Gastrocnemius medialis (tissue), 4 donors: Measurements from ENCODE around the gene ADRB2. TPM values are rescaled to one million over a fixed set of nuclear protein-coding genes. Genes with fewer than 3 reads are reported as not detected.
A peak's percentile ranks its signal among the peaks of the same experiment; 100 is the strongest.

Source experiments
- ATAC-seq, 2 donors: fragments of 150-250 bp; one replicate each; pipeline ENCODE4 v1.9.1; 2016
- DNase-seq, 2 donors: peaks; one replicate each; pipeline ENCODE4 v3.0.0-alpha.2; 2019
- H3K27ac ChIP-seq, 4 donors: fragments of 200-600 bp; sonication (generic); 1 replicate in 1 of 4; 2 replicates in 3 of 4; pipeline ENCODE4 v1.5.1; 2016 to 2018; ENCODE audit warnings: mild to moderate bottlenecking in 2 of 4, moderate library complexity in 1 of 4
- H3K27me3 ChIP-seq, 3 donors: fragments of 200-600 bp; sonication (generic) in 2 of 3; 1 replicate in 1 of 3; 2 replicates in 2 of 3; pipeline versions ENCODE4 v1.5.1 to v1.6.0; 2016 to 2019; ENCODE audit warnings: mild to moderate bottlenecking in 1 of 3, moderate library complexity in 1 of 3
- H3K36me3 ChIP-seq, 2 donors: fragments of 200-600 bp; sonication (generic) in 1 of 2; one replicate each; pipeline ENCODE4 v1.5.1; 2017 to 2018
- H3K4me1 ChIP-seq, 2 donors: fragments of 200-600 bp; sonication (generic) in 1 of 2; one replicate each; pipeline ENCODE4 v1.5.1; 2016 to 2017; ENCODE audit warnings: mild to moderate bottlenecking in 2 of 2
- H3K4me3 ChIP-seq, 4 donors: fragments of 200-600 bp; sonication (generic) in 3 of 4; 1 replicate in 1 of 4; 2 replicates in 3 of 4; pipeline ENCODE4 v1.5.1; 2016 to 2019; ENCODE audit warnings: mild to moderate bottlenecking in 2 of 4
- H3K9me3 ChIP-seq, 3 donors: fragments of 200-600 bp; sonication (generic) in 2 of 3; 1 replicate in 1 of 3; 2 replicates in 2 of 3; pipeline ENCODE4 v1.5.1; 2016 to 2019
- CTCF ChIP-seq, 5 experiments: fragments of 450-650 bp in 3 of 5; fragments of 200-600 bp in 2 of 5; sonication (generic) in 2 of 5; IDR thresholded peaks in 4 of 5; conservative IDR thresholded peaks in 1 of 5; 1 replicate in 4 of 5; 2 replicates in 1 of 5; pipeline ENCODE4 v1.5.1; 2016 to 2019; ENCODE audit warnings: antibody characterized with exemption in 5 of 5, mild to moderate bottlenecking in 3 of 5, moderate library complexity in 3 of 5
- POLR2A ChIP-seq, 2 donors: fragments of 450-650 bp; IDR thresholded peaks; one replicate each; pipeline ENCODE4 v1.6.1; 2017; ENCODE audit warnings: antibody characterized with exemption in 2 of 2, mild to moderate bottlenecking in 2 of 2, moderate library complexity in 2 of 2
- in situ Hi-C, 4 donors: fragments of 200-750 bp; cut with MboI; loops; one replicate each; pipeline versions ENCODE4 v1.15.0 to v1.8.0; 2017; ENCODE audit warnings: low sequenced_read_pairs in 4 of 4
- intact Hi-C: fragments of 100-400 bp; cut with DNase I; formaldehyde crosslinking; loops from one replicate; pipeline ENCODE4 v1.15.1; 2023; ENCODE audit warnings: low total_unique reads
- total RNA-seq, 4 donors: library from RNA; depleted of rRNA; stranded (reverse); fragments of >200 nt; gene quantifications; one replicate each; pipeline versions ENCODE4 v1.1.0 to v1.2.3, GENCODE V29; 2016

The ADRB2 gene
- total RNA-seq, 4 donors from 2014 or later, result 4.2 to 17.3 (median 6.8) TPM

GRCh38 chr5:148830211-148830610, 3.8 kb downstream of the ADRB2 start:
- ATAC-seq, result no peak
- H3K36me3 ChIP-seq, result no peaks in the 10 kb centered on the region
- no peaks in the 10 kb centered on the region for H3K9me3 ChIP-seq
- peak; percentile 28 to 52 for DNase-seq
- peak overlapping the region; percentile 55 to 81 (median 74) for H3K4me3 ChIP-seq
- no peaks in the 10 kb centered on the region for H3K27me3 ChIP-seq
- peak overlapping the region; percentile 90 to 97 (median 94) for H3K27ac ChIP-seq
- H3K4me1 ChIP-seq, result peaks cover 59 to 60% of the 10 kb centered on the region in 2 donors
- no peak for TF ChIP-seq POLR2A (IDR thresholded peaks at IDR 0.05)
- no peak for TF ChIP-seq CTCF (IDR thresholded peaks at IDR 0.05 in 4 of 5, conservative IDR thresholded peaks at IDR 0.05 in 1 of 5)
- intact Hi-C loops, result loop anchor here (1.0 kb wide), 1 partner anchor 136 kb away; no protein-coding TSS in a partner anchor
- in situ Hi-C loops, result no loop called here

- peak overlapping the region in 3 of 4 donors; percentile 13 to 80 (median 30) for H3K4me3 ChIP-seq
- TF ChIP-seq CTCF (IDR thresholded peaks at IDR 0.05 in 4 of 5, conservative IDR thresholded peaks at IDR 0.05 in 1 of 5) (no peak), POLR2A (IDR thresholded peaks at IDR 0.05) (no peak)
- H3K9me3 ChIP-seq, result no peaks in the 10 kb centered on the region
- H3K27ac ChIP-seq, result peak overlapping the region; percentile 90 to 97 (median 94)
- DNase-seq, result peak; percentile 64 to 68
- intact Hi-C loops (no loop called here), in situ Hi-C loops (no loop called here)
- no peaks in the 10 kb centered on the region for H3K36me3 ChIP-seq
- ATAC-seq, result peak; percentile 49 to 52
- no peaks in the 10 kb centered on the region for H3K27me3 ChIP-seq
- H3K4me1 ChIP-seq, result peaks cover 64 to 70% of the 10 kb centered on the region in 2 donors
Observed at GRCh38 chr5:148831590-148832565, 5.5 kb downstream of the ADRB2 start.

- H3K9me3 ChIP-seq, result no peaks in the 10 kb centered on the region
- TF ChIP-seq CTCF (IDR thresholded peaks at IDR 0.05 in 4 of 5, conservative IDR thresholded peaks at IDR 0.05 in 1 of 5), result no peak
- no peak for TF ChIP-seq POLR2A (IDR thresholded peaks at IDR 0.05)
- ATAC-seq (no peak), DNase-seq (no peak)
- H3K4me3 ChIP-seq, result no peak overlapping the region
- no peaks in the 10 kb centered on the region for H3K36me3 ChIP-seq
- in situ Hi-C loops (no loop called here), intact Hi-C loops (no loop called here)
- H3K27ac ChIP-seq, result peak overlapping the region; percentile 90 to 97 (median 94)
- no peaks in the 10 kb centered on the region for H3K27me3 ChIP-seq
- H3K4me1 ChIP-seq, result peaks cover 66 to 73% of the 10 kb centered on the region in 2 donors
Observed at GRCh38 chr5:148833122-148833521, 6.7 kb downstream of the ADRB2 start.

- Histone ChIP-seq H3K4me1 (peaks cover 74 to 79% of the 10 kb centered on the region in 2 donors), H3K27me3 (no peaks in the 10 kb centered on the region), H3K4me3 (no peak overlapping the region), H3K36me3 (no peaks in the 10 kb centered on the region), H3K9me3 (no peaks in the 10 kb centered on the region), H3K27ac (peak overlapping the region; percentile 90 to 97 (median 94))
- intact Hi-C loops (no loop called here), in situ Hi-C loops (no loop called here)
- ATAC-seq (no peak), DNase-seq (no peak)
- TF ChIP-seq POLR2A (IDR thresholded peaks at IDR 0.05) (no peak), CTCF (IDR thresholded peaks at IDR 0.05 in 4 of 5, conservative IDR thresholded peaks at IDR 0.05 in 1 of 5) (no peak)
Observed at GRCh38 chr5:148833925-148834324, 7.5 kb downstream of the ADRB2 start.
